HG03521 (cell line): ENCODE results near the gene PLCE1.

ENCODE experiments used
- ATAC-seq: cut with Tn5 transposase; IDR thresholded peaks from one replicate; pipeline ENCODE4 v1.9.1; 2021; ENCODE audit warnings: mild to moderate bottlenecking, moderate library complexity; ENCODE audit not compliant: unreplicated experiment

Gene PLCE1

GRCh38 chr10:94016727-94017714 is 23.3 kb downstream of the PLCE1 start:
- ATAC-seq: no peak

- ATAC-seq: no peak
Observed at GRCh38 chr10:94018107-94018506, 24.4 kb downstream of the PLCE1 start.

- no peak for ATAC-seq
Observed at GRCh38 chr10:94023906-94024305, 30.2 kb downstream of the PLCE1 start.

- no peak for ATAC-seq
Observed at GRCh38 chr10:94024407-94024806, 30.7 kb downstream of the PLCE1 start.

GRCh38 chr10:94025806-94026205 is 32.1 kb downstream of the PLCE1 start:
- ATAC-seq: no peak

GRCh38 chr10:94027197-94027596 is 33.5 kb downstream of the PLCE1 start:
- ATAC-seq: no peak

GRCh38 chr10:94029955-94030354 is 36.2 kb downstream of the PLCE1 start:
- ATAC-seq: no peak

GRCh38 chr10:94035982-94036765 is 42.4 kb downstream of the PLCE1 start:
- ATAC-seq: no peak

- no peak for ATAC-seq
Observed at GRCh38 chr10:94036766-94037033, 43.0 kb downstream of the PLCE1 start.

- ATAC-seq: no peak
Observed at GRCh38 chr10:94037286-94037685, 43.6 kb downstream of the PLCE1 start.

- ATAC-seq: no peak
Observed at GRCh38 chr10:94038024-94038423, 44.3 kb downstream of the PLCE1 start.

- no peak for ATAC-seq
Observed at GRCh38 chr10:94041206-94041605, 47.5 kb downstream of the PLCE1 start.

GRCh38 chr10:94042001-94042833 is 48.5 kb downstream of the PLCE1 start:
- no peak for ATAC-seq

GRCh38 chr10:94042834-94043175 is 49.1 kb downstream of the PLCE1 start:
- no peak for ATAC-seq
